ENCODE data around the gene BAHD1.

BAHD1 gene

DNA sequence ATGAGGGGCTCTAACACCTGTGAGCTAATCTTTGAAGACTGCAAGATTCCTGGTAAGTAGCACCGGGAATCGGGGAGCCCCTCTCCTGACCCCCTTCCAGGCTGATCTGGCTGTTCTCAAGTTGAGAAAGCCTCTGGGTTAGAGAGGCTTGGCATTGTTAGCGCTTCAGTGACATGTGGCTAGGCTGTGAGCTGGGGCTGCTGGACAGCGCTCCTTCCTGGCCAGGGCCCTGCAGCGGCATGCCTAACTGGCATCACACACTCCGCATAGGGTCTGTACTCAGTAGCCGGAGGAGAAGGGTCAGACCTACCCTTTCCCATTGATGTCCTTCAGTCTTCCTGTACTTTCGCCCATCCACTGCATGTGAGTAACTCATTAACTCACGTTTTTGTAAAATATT lies 27.7 kb upstream of the BAHD1 start:
- TF ChIP-seq GABPA (IDR thresholded peaks at IDR 0.05; ENCODE audit: low read depth) (no peak), POLR2AphosphoS5 (IDR thresholded peaks at IDR 0.05; ENCODE audit: low read depth) (no peak), SPI1 (IDR thresholded peaks at IDR 0.05; ENCODE audit: borderline replicate concordance, low read depth) (no peak)
- TF ChIP-seq, protein P1, sequence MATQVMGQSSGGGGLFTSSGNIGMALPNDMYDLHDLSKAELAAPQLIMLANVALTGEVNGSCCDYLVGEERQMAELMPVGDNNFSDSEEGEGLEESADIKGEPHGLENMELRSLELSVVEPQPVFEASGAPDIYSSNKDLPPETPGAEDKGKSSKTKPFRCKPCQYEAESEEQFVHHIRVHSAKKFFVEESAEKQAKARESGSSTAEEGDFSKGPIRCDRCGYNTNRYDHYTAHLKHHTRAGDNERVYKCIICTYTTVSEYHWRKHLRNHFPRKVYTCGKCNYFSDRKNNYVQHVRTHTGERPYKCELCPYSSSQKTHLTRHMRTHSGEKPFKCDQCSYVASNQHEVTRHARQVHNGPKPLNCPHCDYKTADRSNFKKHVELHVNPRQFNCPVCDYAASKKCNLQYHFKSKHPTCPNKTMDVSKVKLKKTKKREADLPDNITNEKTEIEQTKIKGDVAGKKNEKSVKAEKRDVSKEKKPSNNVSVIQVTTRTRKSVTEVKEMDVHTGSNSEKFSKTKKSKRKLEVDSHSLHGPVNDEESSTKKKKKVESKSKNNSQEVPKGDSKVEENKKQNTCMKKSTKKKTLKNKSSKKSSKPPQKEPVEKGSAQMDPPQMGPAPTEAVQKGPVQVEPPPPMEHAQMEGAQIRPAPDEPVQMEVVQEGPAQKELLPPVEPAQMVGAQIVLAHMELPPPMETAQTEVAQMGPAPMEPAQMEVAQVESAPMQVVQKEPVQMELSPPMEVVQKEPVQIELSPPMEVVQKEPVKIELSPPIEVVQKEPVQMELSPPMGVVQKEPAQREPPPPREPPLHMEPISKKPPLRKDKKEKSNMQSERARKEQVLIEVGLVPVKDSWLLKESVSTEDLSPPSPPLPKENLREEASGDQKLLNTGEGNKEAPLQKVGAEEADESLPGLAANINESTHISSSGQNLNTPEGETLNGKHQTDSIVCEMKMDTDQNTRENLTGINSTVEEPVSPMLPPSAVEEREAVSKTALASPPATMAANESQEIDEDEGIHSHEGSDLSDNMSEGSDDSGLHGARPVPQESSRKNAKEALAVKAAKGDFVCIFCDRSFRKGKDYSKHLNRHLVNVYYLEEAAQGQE (IDR thresholded peaks at IDR 0.05; ENCODE audit: insufficient replicate concordance, low read depth), result peak; percentile 78
- no peak for DNase-seq (ENCODE audit: low read depth in 1 of 2, low spot score in 1 of 2)
- H3K4me3 ChIP-seq (replicated peaks; ENCODE audit: insufficient read depth, low read length), result no peak overlapping the region
- no peak overlapping the region for H3K27ac ChIP-seq (replicated peaks)
- no peaks in the 10 kb centered on the region for H3K27me3 ChIP-seq (ENCODE audit: insufficient read depth, poor library complexity, severe bottlenecking)

DNA sequence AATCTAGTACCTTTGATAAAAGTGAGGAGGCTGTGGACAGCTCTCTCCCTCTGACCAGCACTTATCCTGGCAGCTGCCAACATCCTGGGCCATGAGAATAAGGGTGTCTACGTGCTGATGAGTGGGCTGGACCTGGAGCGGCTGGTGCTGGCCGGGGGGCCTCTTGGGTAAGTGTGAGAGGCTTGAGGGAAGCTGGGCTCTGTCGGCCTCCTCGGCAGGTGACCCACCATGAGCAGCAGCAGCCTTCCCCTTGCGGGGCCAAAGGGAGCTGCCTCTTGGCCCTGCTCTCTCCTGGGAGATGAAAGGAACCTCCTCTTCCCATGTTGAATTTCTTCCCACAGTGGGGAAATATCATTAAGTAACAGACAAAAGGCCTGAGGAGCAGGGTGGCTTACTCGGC lies 25.9 kb upstream of the BAHD1 start:
- H3K27me3 ChIP-seq (ENCODE audit: insufficient read depth, poor library complexity, severe bottlenecking), result no peaks in the 10 kb centered on the region
- DNase-seq (ENCODE audit: low read depth in 1 of 2, low spot score in 1 of 2), result no peak
- TF ChIP-seq GABPA (IDR thresholded peaks at IDR 0.05; ENCODE audit: low read depth) (no peak), SPI1 (IDR thresholded peaks at IDR 0.05; ENCODE audit: borderline replicate concordance, low read depth) (no peak), POLR2AphosphoS5 (IDR thresholded peaks at IDR 0.05; ENCODE audit: low read depth) (no peak)
- TF ChIP-seq, protein P2, sequence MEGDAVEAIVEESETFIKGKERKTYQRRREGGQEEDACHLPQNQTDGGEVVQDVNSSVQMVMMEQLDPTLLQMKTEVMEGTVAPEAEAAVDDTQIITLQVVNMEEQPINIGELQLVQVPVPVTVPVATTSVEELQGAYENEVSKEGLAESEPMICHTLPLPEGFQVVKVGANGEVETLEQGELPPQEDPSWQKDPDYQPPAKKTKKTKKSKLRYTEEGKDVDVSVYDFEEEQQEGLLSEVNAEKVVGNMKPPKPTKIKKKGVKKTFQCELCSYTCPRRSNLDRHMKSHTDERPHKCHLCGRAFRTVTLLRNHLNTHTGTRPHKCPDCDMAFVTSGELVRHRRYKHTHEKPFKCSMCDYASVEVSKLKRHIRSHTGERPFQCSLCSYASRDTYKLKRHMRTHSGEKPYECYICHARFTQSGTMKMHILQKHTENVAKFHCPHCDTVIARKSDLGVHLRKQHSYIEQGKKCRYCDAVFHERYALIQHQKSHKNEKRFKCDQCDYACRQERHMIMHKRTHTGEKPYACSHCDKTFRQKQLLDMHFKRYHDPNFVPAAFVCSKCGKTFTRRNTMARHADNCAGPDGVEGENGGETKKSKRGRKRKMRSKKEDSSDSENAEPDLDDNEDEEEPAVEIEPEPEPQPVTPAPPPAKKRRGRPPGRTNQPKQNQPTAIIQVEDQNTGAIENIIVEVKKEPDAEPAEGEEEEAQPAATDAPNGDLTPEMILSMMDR (IDR thresholded peaks at IDR 0.05; ENCODE audit: insufficient read depth, low read length), result no peak
- TF ChIP-seq, protein P1 (IDR thresholded peaks at IDR 0.05; ENCODE audit: insufficient replicate concordance, low read depth), result no peak
- H3K27ac ChIP-seq (replicated peaks), result no peak overlapping the region
- no peak overlapping the region for H3K4me3 ChIP-seq (replicated peaks; ENCODE audit: insufficient read depth, low read length)

DNA sequence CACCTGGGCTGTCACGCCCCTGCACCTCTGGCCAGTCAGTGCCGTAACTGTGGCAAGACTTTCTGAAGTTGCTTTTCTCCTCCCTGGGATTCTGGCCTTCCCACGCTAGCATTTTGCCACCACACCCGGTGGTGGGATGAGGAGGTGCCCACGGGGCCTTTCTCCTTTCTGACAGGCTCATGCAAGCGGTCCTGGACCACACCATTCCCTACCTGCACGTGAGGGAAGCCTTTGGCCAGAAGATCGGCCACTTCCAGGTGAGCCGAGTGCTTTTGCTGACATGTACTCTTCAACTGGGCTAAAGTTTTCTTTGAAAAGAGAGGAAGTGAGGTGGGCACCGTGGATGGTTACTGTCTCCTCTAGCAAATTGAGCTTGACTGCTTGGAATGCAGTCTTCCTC lies 25.5 kb upstream of the BAHD1 start:
- H3K27ac ChIP-seq (replicated peaks), result no peak overlapping the region
- H3K4me3 ChIP-seq (replicated peaks; ENCODE audit: insufficient read depth, low read length), result no peak overlapping the region
- DNase-seq (ENCODE audit: low read depth in 1 of 2, low spot score in 1 of 2), result no peak
- TF ChIP-seq, protein P2 (IDR thresholded peaks at IDR 0.05; ENCODE audit: insufficient read depth, low read length), result no peak
- H3K27me3 ChIP-seq (ENCODE audit: insufficient read depth, poor library complexity, severe bottlenecking), result no peaks in the 10 kb centered on the region

DNA sequence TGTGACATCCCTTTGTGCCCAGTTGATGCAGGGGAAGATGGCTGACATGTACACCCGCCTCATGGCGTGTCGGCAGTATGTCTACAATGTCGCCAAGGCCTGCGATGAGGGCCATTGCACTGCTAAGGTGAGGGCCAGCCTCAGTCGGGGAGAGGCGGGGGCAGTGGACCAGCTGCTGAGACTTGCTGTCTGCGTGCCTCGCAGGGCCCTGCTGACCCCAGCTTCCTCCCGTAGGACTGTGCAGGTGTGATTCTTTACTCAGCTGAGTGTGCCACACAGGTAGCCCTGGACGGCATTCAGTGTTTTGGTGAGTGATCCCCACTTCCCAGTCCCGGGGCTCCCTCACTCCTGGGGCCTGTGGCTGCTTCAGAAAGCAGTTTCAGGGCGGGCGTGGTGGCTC lies 24.7 kb upstream of the BAHD1 start:
- Histone ChIP-seq H3K27ac (replicated peaks) (no peak overlapping the region), H3K27me3 (ENCODE audit: insufficient read depth, poor library complexity, severe bottlenecking) (no peaks in the 10 kb centered on the region), H3K4me3 (replicated peaks; ENCODE audit: insufficient read depth, low read length) (no peak overlapping the region)
- no peak for DNase-seq (ENCODE audit: low read depth in 1 of 2, low spot score in 1 of 2)
- TF ChIP-seq GABPA (IDR thresholded peaks at IDR 0.05; ENCODE audit: low read depth) (no peak), POLR2AphosphoS5 (IDR thresholded peaks at IDR 0.05; ENCODE audit: low read depth) (no peak), SPI1 (IDR thresholded peaks at IDR 0.05; ENCODE audit: borderline replicate concordance, low read depth) (no peak)
- TF ChIP-seq, protein P1 (IDR thresholded peaks at IDR 0.05; ENCODE audit: insufficient replicate concordance, low read depth), result no peak
- TF ChIP-seq, protein P2 (IDR thresholded peaks at IDR 0.05; ENCODE audit: insufficient read depth, low read length), result no peak
